Measurements from ENCODE around the gene CERS3. TPM values are rescaled to one million over a fixed set of nuclear protein-coding genes. Genes with fewer than 3 reads are reported as not detected.

The CERS3 gene
- total and polyA plus RNA-seq, 2 of the 4 experiments (the other 2 are of a cell fraction) = not detected

DNA sequence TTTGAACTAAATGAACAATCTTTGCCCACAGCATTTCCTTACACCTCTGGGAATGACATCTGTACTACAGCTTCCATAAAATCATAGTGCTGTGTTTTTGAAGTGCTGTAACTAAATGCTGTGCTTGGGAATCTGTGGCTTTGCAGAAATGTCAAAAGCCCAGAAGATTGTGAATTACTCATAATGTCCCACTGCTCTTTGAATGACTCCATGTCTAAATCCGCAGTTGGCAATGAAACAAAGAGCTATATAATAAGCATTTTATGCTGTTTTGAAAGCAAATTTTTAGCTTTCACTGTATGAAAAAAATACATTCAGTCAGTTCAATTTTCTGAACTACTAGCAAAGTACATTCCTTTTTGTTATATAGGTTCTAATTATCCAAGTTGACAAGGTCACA, 98.3 kb downstream of the CERS3 start:
- H3K4me1 ChIP-seq (ENCODE audit: control insufficient read depth, insufficient read depth, low read length) = no peaks in the 10 kb centered on the region
- H3K18ac ChIP-seq (ENCODE audit: low read depth, low read length) = no peak overlapping the region
- H3K4me2 ChIP-seq (ENCODE audit: low read depth, low read length) = no peak overlapping the region
- no peak overlapping the region for H3K27ac ChIP-seq (ENCODE audit: insufficient read depth, low read length)
- in situ Hi-C loops (cut with MboI; ENCODE audit: low sequenced_read_pairs) (no loop called here), intact Hi-C loops (cut with micrococcal nuclease) (no loop called here), dilution Hi-C loops (cut with HindIII; ENCODE audit: low sequenced_read_pairs, unreplicated experiment) (no loop called here)
- H3K14ac ChIP-seq (replicated peaks; ENCODE audit: low read depth, low read length) = no peak overlapping the region
- no peak overlapping the region for H2BK120ac ChIP-seq (ENCODE audit: low read depth, low read length)
- no peak overlapping the region for H3K23ac ChIP-seq (ENCODE audit: low read depth, low read length)
- CTCF ChIA-PET = no interaction called here
- no TSS peak for BruUV-seq (replicated peaks)
- H3K27me3 ChIP-seq (ENCODE audit: control insufficient read depth, insufficient read depth, low read length) = no peaks in the 10 kb centered on the region
- no CpG with 5 or more reads among the region's 1 CpG for WGBS, 2 experiments (ENCODE audit: extremely low coverage in 2 of 2, insufficient read length in 1 of 2)
- H3K9me1 ChIP-seq (ENCODE audit: insufficient read depth, low read length) = no peaks in the 10 kb centered on the region
- no peak overlapping the region for H2AFZ ChIP-seq (replicated peaks; ENCODE audit: low read length, poor library complexity)
- H3K56ac ChIP-seq (ENCODE audit: extremely low read depth, insufficient read depth, low read length) = no peak overlapping the region
- H2BK15ac ChIP-seq (ENCODE audit: low read depth, low read length) = no peak overlapping the region
- POLR2A ChIA-PET (ENCODE audit: unreplicated experiment) = no interaction called here
- no peak overlapping the region for H4K91ac ChIP-seq (ENCODE audit: insufficient read depth, low read depth, low read length)
- H2BK20ac ChIP-seq (ENCODE audit: low read depth, low read length) = no peak overlapping the region
- DNase-seq = no peak
- no peaks in the 10 kb centered on the region for H3K79me1 ChIP-seq (ENCODE audit: low read depth in 1 of 2, low read length in 2 of 2)
- no peak overlapping the region for H4K5ac ChIP-seq (ENCODE audit: low read depth, low read length)
- no peak overlapping the region for H2AK9ac ChIP-seq (replicated peaks; ENCODE audit: low read depth, low read length, poor library complexity)
- no peaks in the 10 kb centered on the region for H4K20me1 ChIP-seq (ENCODE audit: insufficient read depth, low read length)
- no peak overlapping the region for H4K8ac ChIP-seq (ENCODE audit: low read depth in 2 of 2, low read length in 2 of 2)
- no peak overlapping the region for H2AK5ac ChIP-seq (ENCODE audit: low read depth, low read length)
- H3K4me3 ChIP-seq (ENCODE audit: insufficient read depth, low read depth, low read length) = no peak overlapping the region
- H3K36me3 ChIP-seq (ENCODE audit: control insufficient read depth, insufficient read depth, low read length) = no peaks in the 10 kb centered on the region
- H3K9me3 ChIP-seq (ENCODE audit: control insufficient read depth, insufficient read depth, low read length) = peaks cover 27% of the 10 kb centered on the region
- no peak overlapping the region for H3K4ac ChIP-seq (ENCODE audit: low read depth, low read length)
- no peak overlapping the region for H3K9ac ChIP-seq (ENCODE audit: low read depth, low read length)
- TF ChIP-seq, protein P1, sequence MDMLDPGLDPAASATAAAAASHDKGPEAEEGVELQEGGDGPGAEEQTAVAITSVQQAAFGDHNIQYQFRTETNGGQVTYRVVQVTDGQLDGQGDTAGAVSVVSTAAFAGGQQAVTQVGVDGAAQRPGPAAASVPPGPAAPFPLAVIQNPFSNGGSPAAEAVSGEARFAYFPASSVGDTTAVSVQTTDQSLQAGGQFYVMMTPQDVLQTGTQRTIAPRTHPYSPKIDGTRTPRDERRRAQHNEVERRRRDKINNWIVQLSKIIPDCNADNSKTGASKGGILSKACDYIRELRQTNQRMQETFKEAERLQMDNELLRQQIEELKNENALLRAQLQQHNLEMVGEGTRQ (IDR thresholded peaks at IDR 0.05; ENCODE audit: low read depth, low read length) = no peak
- no peak for TF ChIP-seq CHD1 (IDR thresholded peaks at IDR 0.05; ENCODE audit: low read depth, low read length)
- TF ChIP-seq NFE2L2 (IDR thresholded peaks at IDR 0.05; ENCODE audit: low read depth, low read length) = no peak
- TF ChIP-seq MAZ (IDR thresholded peaks at IDR 0.05; ENCODE audit: borderline replicate concordance, low read depth, low read length) = no peak
- H2BK5ac ChIP-seq (ENCODE audit: low read depth, low read length, poor library complexity, severe bottlenecking) = no peak overlapping the region
- ATAC-seq (ENCODE audit: low read depth) = no peak
